NT2/D1 (cell line): ENCODE measurements around the gene APOOL.

ENCODE experiments used
- SUZ12 ChIP-seq: IDR thresholded peaks from 2 replicates; pipeline ENCODE4 v1.6.1; 2011; ENCODE audit not compliant: insufficient read length, insufficient read depth; ENCODE audit errors: extremely low read depth
- YY1 ChIP-seq: IDR thresholded peaks from 2 replicates; pipeline ENCODE4 v1.6.1; 2011; ENCODE audit not compliant: insufficient read length, insufficient read depth
- ZNF274 ChIP-seq: IDR thresholded peaks from 2 replicates; pipeline ENCODE4 v1.6.1; 2011; ENCODE audit warnings: mild to moderate bottlenecking, low read depth, low read length

GRCh38 chrX:85024562-85024961 lies 20.9 kb downstream of the APOOL start:
- TF ChIP-seq YY1 = no peak
- no peak for TF ChIP-seq ZNF274
- no peak for TF ChIP-seq SUZ12
